ENCODE results near the gene ALX3. TPM values are rescaled to one million over a fixed set of nuclear protein-coding genes. Genes with fewer than 3 reads are reported as not detected.

Gene ALX3
- total and polyA plus RNA-seq, 2 of the 4 experiments (the other 2 are of a cell fraction), result not detected

GRCh38 chr1:110056285-110056683 lies 14.2 kb downstream of the ALX3 start:
- H3K9ac ChIP-seq (ENCODE audit: low read depth, low read length), result no peak overlapping the region
- BruUV-seq (replicated peaks), result no TSS peak
- H3K4ac ChIP-seq (ENCODE audit: low read depth, low read length), result 0 out of 2 replicates have a peak overlapping the region, but pooled peaks have one; percentile 12
- H4K20me1 ChIP-seq (ENCODE audit: insufficient read depth, low read length), result peaks cover 22% of the 10 kb centered on the region; the same call in 1 of the 2 replicates
- H2AK5ac ChIP-seq (ENCODE audit: low read depth, low read length), result no peak overlapping the region
- no peak overlapping the region for H4K91ac ChIP-seq (ENCODE audit: insufficient read depth, low read depth, low read length)
- intact Hi-C loops (cut with micrococcal nuclease), result loop anchor here (10.0 kb wide), 1 partner anchor 259 kb away; no protein-coding TSS in a partner anchor
- H2BK5ac ChIP-seq (ENCODE audit: low read depth, low read length, poor library complexity, severe bottlenecking), result peak overlapping the region; percentile 10
- no peak overlapping the region for H2BK20ac ChIP-seq (ENCODE audit: low read depth, low read length)
- no peak overlapping the region for H2AFZ ChIP-seq (replicated peaks; ENCODE audit: low read length, poor library complexity)
- no peak overlapping the region for H3K4me3 ChIP-seq (ENCODE audit: insufficient read depth, low read depth, low read length)
- H3K79me1 ChIP-seq (ENCODE audit: low read depth in 1 of 2, low read length in 2 of 2), result peaks cover 0 to 37% of the 10 kb centered on the region in 2 experiments; a peak in 3 of 4 replicates
- H3K36me3 ChIP-seq (ENCODE audit: control insufficient read depth, insufficient read depth, low read length), result peaks cover 60% of the 10 kb centered on the region
- no peak overlapping the region for H2BK15ac ChIP-seq (ENCODE audit: low read depth, low read length)
- H3K23ac ChIP-seq (ENCODE audit: low read depth, low read length), result 0 out of 2 replicates have a peak overlapping the region, but pooled peaks have one; percentile 18
- dilution Hi-C loops (cut with HindIII; ENCODE audit: low sequenced_read_pairs, unreplicated experiment), result no loop called here
- no peak overlapping the region for H3K18ac ChIP-seq (ENCODE audit: low read depth, low read length)
- peak overlapping the region; percentile 16; the same call in 1 of the 2 replicates for H3K14ac ChIP-seq (replicated peaks; ENCODE audit: low read depth, low read length)
- no peak overlapping the region; a peak in 2 of 4 replicates for H4K8ac ChIP-seq (ENCODE audit: low read depth in 2 of 2, low read length in 2 of 2)
- no peak for ATAC-seq (ENCODE audit: low read depth)
- H3K27me3 ChIP-seq (ENCODE audit: control insufficient read depth, insufficient read depth, low read length), result no peaks in the 10 kb centered on the region
- ChIA-PET CTCF (interaction anchor here (1.2 kb wide), 1 partner anchor 9 kb away, joined by 3 read pairs; no protein-coding TSS in a partner anchor), POLR2A (ENCODE audit: unreplicated experiment) (no interaction called here)
- H3K9me1 ChIP-seq (ENCODE audit: insufficient read depth, low read length), result peaks cover 20% of the 10 kb centered on the region
- no peak overlapping the region for H3K56ac ChIP-seq (ENCODE audit: extremely low read depth, insufficient read depth, low read length)
- WGBS, 2 experiments (ENCODE audit: extremely low coverage in 2 of 2, insufficient read length in 1 of 2), result 86% methylated on average over 2 of the region's 4 CpGs; no CpG with 5 or more reads in 1 of the 2 experiments
- H3K9me3 ChIP-seq (ENCODE audit: control insufficient read depth, insufficient read depth, low read length), result no peaks in the 10 kb centered on the region
- in situ Hi-C loops (cut with MboI; ENCODE audit: low sequenced_read_pairs), result no loop called here
- no peak for DNase-seq
- no peak overlapping the region for H3K27ac ChIP-seq (ENCODE audit: insufficient read depth, low read length)
- H3K4me1 ChIP-seq (ENCODE audit: control insufficient read depth, insufficient read depth, low read length), result peaks cover 29% of the 10 kb centered on the region
- 0 out of 2 replicates have a peak overlapping the region, but pooled peaks have one; percentile 29 for H2BK120ac ChIP-seq (ENCODE audit: low read depth, low read length)
- H3K4me2 ChIP-seq (ENCODE audit: low read depth, low read length), result no peak overlapping the region
- no peak overlapping the region for H2AK9ac ChIP-seq (replicated peaks; ENCODE audit: low read depth, low read length, poor library complexity)
- TF ChIP-seq MAZ (IDR thresholded peaks at IDR 0.05; ENCODE audit: borderline replicate concordance, low read depth, low read length) (no peak), CTCF (conservative IDR thresholded peaks at IDR 0.05; ENCODE audit: low read depth, low read length) (no peak)
- no peak overlapping the region for H4K5ac ChIP-seq (ENCODE audit: low read depth, low read length)
